ENCODE results near the gene FOXD2.

FOXD2 gene

GRCh38 chr1:47437447-47438164 is at the start of gene FOXD2:
FOXD2 (plus strand) TSS chr1:47438044; CDS start chr1:47438136, 92 bp downstream.
- peak; percentile 89 for DNase-seq (ENCODE audit: low spot score)

DNA sequence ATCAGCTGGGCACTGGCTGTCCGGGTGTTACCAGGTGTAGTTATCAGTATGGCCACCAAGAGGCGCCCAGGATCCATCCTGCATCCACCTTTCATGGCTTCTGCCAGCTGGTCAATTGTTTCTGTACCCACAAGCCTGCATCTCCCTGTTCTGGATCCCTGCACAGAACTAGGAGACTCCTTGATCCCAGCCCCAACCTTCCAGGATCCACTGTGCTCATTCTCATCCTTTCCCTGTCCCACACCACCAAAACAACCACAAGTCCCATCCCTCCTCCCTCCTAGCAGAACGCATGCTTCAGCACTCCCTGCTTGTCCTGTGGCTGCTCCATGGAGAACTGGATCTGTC is 49.0 kb upstream of the FOXD2 start:
- DNase-seq (ENCODE audit: low spot score) = no peak

DNA sequence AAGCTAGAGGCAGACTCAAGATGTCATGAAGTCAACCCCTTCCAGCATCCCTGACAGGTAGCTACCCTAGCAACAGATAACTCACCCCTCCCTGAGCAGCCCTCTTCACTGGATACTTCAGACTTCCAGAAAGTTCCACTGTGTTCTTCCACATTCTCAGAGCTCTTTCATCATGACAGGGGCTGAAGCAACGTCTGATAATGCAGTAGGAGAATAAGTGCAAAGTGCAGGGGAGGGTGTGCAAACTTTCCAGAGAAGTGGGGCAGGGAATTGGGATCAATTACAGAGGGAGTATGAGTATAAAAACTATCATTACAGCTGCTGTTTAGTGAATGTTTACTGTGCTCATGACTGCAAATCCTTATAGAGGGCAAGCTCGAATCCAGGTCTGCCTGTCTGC is 48.1 kb upstream of the FOXD2 start:
- DNase-seq (ENCODE audit: low spot score) = no peak

- no peak for DNase-seq (ENCODE audit: low spot score)
These were observed 47.0 kb upstream of the FOXD2 start for GRCh38 chr1:47390843-47391242.

DNA sequence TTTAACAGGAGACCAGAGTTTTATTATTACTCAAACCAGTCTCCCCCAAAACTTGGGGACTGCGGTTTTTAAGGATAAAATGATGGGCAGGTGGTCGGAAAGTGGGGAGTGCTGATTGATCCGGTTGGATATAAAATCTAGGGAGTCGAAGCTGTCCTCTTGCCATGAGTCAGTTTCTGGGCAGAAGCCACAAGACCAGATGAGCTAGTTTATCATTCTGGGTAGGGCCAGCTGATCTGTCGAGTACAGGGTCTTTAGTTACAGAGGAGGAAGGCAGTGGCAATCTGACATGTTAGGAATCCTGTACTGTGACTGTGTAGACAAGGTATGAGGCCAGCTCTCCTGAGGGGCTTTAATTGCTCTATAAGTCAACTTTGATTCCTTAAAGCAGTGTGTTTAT is 44.7 kb upstream of the FOXD2 start:
- no peak for DNase-seq (ENCODE audit: low spot score)

- DNase-seq (ENCODE audit: low spot score) = no peak
These were observed 42.4 kb upstream of the FOXD2 start for GRCh38 chr1:47395433-47395832.

- no peak for DNase-seq (ENCODE audit: low spot score)
These were observed 41.1 kb upstream of the FOXD2 start for GRCh38 chr1:47396671-47397196.

DNA sequence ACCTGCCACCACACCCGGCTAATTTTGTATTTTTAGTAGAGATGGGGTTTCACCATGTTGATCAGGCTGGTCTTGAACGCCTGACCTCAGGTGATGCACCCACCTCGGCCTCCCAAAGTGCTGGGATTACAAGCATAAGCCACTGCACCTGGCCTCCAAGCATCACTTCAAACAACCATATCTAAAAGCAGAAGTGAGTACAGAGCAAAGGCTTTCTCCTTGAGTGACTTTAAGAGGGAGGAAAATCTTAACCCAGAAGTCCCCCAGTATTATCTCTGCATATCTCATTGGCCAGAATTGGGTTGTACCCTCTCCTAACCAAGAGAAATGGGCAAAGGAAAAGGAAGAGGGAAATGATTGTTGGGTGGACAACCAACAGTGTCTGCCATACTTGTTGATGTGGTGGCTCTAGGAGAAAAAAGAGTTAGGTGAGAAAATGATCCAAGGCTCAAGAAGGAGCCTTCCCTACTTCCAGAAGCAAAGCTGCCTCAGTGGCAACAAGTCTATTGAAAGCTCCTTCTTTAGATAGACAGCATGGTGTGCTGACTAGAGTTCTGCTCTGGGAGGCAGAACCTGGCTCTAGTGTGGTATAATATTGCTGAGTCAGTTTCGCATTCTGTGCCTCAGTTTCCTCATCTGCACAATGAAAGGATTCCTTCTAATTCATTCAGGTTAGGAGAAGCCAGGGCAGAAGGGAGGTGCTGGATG is 38.6 kb upstream of the FOXD2 start:
- DNase-seq (ENCODE audit: low spot score) = no peak

- DNase-seq (ENCODE audit: low spot score) = no peak
These were observed 38.0 kb upstream of the FOXD2 start for GRCh38 chr1:47399846-47400155.

DNA sequence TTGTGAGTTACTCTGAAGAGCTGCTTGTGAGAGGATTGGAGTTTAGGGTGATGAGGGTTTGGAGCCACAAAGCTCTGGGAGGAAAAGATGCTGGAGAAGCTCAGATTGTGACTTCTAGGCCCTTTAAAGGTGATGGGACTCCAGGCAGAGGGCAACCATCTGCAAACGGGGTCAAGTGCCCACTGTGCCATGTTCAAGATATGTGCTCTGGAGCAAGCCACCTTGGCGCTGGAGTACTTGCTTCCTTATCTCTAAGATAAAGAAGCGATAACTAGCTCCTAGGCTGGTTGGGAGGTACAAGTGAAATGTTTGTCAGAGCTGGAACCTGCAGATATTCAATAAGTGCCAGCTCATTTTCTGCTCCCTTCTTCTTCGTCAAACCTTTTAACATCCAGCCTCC is 36.1 kb upstream of the FOXD2 start:
- DNase-seq (ENCODE audit: low spot score) = no peak

- no peak for DNase-seq (ENCODE audit: low spot score)
These were observed 35.3 kb upstream of the FOXD2 start for GRCh38 chr1:47402591-47402990.

GRCh38 chr1:47403321-47403910 is 34.4 kb upstream of the FOXD2 start:
- DNase-seq (ENCODE audit: low spot score) = no peak

- DNase-seq (ENCODE audit: low spot score) = no peak
These were observed 32.1 kb upstream of the FOXD2 start for GRCh38 chr1:47405697-47406096.

- DNase-seq (ENCODE audit: low spot score) = no peak
These were observed 30.9 kb upstream of the FOXD2 start for GRCh38 chr1:47406966-47407365.

GRCh38 chr1:47407481-47407880 is 30.4 kb upstream of the FOXD2 start:
- DNase-seq (ENCODE audit: low spot score) = no peak

DNA sequence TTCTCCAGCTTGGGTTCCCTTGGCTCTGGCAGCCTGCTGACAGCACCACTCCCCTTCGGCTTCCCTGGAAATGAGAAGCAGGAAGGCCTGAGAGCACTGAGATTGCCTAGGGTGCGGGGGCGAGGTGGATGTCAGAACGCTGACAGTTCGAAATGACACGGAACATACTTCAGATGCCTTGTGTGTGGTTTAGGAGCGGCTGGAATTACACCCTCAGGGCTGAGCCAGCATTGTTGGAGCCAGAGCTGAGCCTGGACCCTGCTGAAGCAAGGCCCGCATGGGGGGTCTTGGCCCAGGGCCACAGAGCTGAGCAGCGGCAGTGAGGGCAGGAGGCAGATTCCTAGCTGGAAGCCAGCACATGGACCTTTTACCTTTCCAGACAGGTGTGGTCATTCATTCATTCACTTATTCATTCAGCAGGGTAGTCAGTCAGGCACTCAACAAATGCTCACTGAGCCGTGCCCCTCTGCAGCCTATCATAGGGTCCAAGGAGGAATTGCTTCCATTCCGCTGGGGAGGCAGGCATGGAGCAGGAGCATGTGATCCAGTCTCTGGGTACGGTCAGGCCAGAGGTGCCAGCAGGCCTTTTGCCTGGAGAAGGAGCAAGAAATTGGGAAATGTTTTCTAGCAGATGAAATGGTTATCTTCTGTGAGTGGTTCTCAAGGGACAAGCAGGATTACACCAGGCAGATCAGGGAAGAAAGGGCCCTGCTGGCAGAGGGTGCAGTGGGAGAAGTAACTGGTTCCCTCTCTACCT is 28.4 kb upstream of the FOXD2 start:
- DNase-seq (ENCODE audit: low spot score) = no peak

GRCh38 chr1:47410068-47410455 is 27.8 kb upstream of the FOXD2 start:
- DNase-seq (ENCODE audit: low spot score) = no peak

- DNase-seq (ENCODE audit: low spot score) = no peak
These were observed 26.4 kb upstream of the FOXD2 start for GRCh38 chr1:47411436-47411835.

DNA sequence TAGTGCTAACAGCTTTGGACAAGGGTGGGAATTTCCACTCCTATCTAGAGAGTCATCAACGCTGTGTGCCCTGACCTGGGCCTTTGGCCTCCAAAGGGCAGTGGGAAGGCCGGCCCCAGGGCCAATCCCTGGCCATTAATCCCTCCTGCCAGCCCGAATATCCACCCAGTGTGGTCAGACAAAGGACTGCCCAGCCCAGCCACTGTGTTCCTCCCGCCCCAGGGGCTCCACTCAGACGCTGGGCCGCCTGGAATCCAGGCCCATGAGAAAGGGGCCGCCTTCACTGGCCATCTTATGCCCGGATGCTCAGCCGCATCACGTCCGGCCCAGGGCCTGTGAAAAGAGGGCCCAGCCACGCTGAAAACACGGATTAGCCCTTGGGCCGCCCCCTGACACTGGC is 25.4 kb upstream of the FOXD2 start:
- DNase-seq (ENCODE audit: low spot score) = no peak

DNA sequence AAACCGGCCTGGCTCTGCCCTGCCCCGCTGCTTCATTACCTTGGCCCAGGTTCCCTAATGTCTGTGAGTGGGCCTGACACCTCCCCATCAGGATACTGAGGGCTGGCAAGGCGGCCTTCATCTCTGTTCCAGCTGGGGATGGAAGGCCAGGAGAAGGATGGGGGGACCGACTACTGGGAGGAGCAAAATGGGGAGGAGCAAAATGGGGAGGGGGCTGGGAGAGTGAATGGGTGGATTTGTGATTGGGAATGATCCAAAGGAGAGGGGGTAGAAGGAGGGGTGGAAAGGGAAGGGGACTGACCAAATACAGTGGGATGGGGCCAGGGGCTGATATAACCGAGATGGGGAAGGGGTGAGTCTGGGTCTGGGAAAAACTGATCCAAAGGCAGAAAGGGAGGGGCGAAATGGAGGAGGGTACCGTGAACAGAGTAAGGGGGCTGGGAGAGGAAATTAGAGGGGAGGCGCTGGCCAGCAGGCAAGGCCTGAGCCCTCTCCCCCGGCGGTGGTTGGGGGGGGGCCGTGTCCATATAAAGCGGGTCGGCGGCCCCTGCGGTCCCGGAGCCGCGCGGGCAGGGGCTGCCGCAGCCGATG is 22.0 kb upstream of the FOXD2 start, which contains the start of gene FOXE3:
Gene FOXE3, plus strand, starts transcription at position 558 of the 591 bp plus-strand sequence. Its CDS starts 31 bp downstream, at position 589.
- DNase-seq (ENCODE audit: low spot score) = no peak

DNA sequence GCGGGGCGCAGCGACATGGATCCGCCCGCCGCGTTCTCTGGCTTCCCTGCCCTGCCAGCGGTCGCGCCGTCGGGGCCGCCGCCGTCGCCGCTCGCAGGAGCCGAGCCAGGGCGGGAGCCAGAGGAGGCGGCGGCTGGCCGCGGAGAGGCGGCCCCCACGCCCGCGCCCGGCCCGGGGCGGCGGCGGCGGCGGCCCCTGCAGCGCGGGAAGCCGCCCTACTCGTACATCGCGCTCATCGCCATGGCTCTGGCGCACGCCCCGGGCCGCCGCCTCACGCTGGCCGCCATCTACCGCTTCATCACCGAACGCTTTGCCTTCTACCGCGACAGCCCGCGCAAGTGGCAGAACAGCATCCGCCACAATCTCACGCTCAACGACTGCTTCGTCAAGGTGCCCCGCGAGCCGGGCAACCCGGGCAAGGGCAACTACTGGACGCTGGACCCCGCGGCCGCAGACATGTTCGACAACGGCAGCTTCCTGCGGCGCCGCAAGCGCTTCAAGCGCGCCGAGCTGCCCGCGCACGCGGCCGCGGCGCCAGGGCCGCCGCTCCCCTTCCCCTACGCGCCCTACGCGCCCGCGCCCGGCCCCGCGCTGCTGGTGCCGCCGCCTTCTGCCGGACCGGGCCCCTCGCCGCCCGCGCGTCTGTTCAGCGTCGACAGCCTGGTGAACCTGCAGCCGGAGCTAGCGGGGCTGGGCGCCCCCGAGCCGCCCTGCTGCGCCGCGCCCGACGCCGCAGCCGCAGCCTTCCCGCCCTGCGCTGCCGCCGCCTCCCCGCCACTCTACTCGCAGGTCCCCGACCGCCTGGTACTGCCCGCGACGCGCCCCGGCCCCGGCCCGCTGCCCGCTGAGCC is 21.3 kb upstream of the FOXD2 start:
- DNase-seq (ENCODE audit: low spot score) = no peak
